ENCODE measurements around the gene DDI2.

DNA sequence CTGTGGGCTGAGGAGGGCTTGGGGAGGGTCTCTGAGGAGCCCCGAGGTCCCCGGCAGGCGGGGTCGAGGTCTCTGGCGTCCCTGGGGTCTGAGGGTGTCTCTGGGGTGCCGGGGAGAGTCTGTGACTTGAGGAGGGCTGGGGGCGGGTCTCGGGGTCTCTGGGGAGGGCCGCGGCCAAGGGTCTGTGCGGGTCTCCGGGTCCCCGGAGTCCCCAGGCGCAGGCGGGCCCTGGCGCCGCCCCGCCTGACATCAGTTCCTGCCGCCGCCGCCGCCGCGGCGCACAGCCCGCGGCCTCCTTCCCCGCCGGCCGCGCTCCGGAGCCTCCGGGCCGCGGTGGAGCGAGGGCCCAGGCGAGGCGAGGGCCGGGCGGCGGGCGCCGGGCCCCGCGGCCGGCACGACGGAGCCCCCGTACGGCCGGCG, 66.8 kb downstream of the DDI2 start, which contains the start of gene PLEKHM2:
- TF ChIP-seq, protein P1, sequence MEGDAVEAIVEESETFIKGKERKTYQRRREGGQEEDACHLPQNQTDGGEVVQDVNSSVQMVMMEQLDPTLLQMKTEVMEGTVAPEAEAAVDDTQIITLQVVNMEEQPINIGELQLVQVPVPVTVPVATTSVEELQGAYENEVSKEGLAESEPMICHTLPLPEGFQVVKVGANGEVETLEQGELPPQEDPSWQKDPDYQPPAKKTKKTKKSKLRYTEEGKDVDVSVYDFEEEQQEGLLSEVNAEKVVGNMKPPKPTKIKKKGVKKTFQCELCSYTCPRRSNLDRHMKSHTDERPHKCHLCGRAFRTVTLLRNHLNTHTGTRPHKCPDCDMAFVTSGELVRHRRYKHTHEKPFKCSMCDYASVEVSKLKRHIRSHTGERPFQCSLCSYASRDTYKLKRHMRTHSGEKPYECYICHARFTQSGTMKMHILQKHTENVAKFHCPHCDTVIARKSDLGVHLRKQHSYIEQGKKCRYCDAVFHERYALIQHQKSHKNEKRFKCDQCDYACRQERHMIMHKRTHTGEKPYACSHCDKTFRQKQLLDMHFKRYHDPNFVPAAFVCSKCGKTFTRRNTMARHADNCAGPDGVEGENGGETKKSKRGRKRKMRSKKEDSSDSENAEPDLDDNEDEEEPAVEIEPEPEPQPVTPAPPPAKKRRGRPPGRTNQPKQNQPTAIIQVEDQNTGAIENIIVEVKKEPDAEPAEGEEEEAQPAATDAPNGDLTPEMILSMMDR (IDR thresholded peaks at IDR 0.05; ENCODE audit: low read depth, low read length), result no peak
- peak; percentile 54 for TF ChIP-seq POLR2A (IDR thresholded peaks at IDR 0.05; ENCODE audit: extremely low read depth, insufficient read length)
